HCT116 (cell line): Measurements from ENCODE around the gene LEFTY2.
"Not testable (repeated sequence)": the region's sequence is repeated elsewhere in the genome, so short reads cannot be mapped to it uniquely, and the experiment has no call there.

Experiments
- CTCF ChIP-seq, 3 experiments: fragments of 200-600 bp in 1 of 3; sonication (generic) in 1 of 3; IDR thresholded peaks in 2 of 3; conservative IDR thresholded peaks in 1 of 3; 2 replicates each; pipeline ENCODE4 v1.5.1; 2012 to 2017; ENCODE audit warnings: low read depth in 2 of 3, low read length in 2 of 3, antibody characterized with exemption in 1 of 3, borderline replicate concordance in 1 of 3, control low read depth in 1 of 3, mild to moderate bottlenecking in 1 of 3, mixed read lengths in 1 of 3, mixed run types in 1 of 3, moderate library complexity in 1 of 3; ENCODE audit not compliant: insufficient read depth in 1 of 3
- EZH2 ChIP-seq: fragments of 200-600 bp; sonication (generic); IDR thresholded peaks from 2 replicates; pipeline ENCODE4 v1.6.1; 2017; ENCODE audit warnings: antibody characterized with exemption, mixed run types
- POLR2A ChIP-seq: IDR thresholded peaks from 2 replicates; pipeline ENCODE4 v1.7.0; 2011; ENCODE audit warnings: borderline replicate concordance; ENCODE audit not compliant: insufficient read depth, insufficient read length; ENCODE audit errors: extremely low read depth
- REST ChIP-seq: IDR thresholded peaks from 2 replicates; pipeline ENCODE4 v1.6.1; 2012; ENCODE audit warnings: low read depth
- SIN3A ChIP-seq: IDR thresholded peaks from 2 replicates; pipeline ENCODE4 v1.6.1; 2012; ENCODE audit warnings: low read depth

GRCh38 chr1:225970592-225971157 is 29.7 kb upstream of the LEFTY2 start:
- TF ChIP-seq EZH2; CTCF (IDR thresholded peaks at IDR 0.05 in 2 of 3, conservative IDR thresholded peaks at IDR 0.05 in 1 of 3; ENCODE audit: borderline replicate concordance in 1 of 3, insufficient read depth in 1 of 3, low read depth in 2 of 3, low read length in 2 of 3); POLR2A; REST; SIN3A: not testable (repeated sequence)
